ENCODE data around the gene ZNF555.
"Not testable (repeated sequence)": the region's sequence is repeated elsewhere in the genome, so short reads cannot be mapped to it uniquely, and the experiment has no call there.

The ZNF555 gene

GRCh38 chr19:2807379-2808128 is 33.7 kb upstream of the ZNF555 start:
- DNase-seq, result no peak

- no peak for DNase-seq
Measured at GRCh38 chr19:2808129-2808941, 32.9 kb upstream of the ZNF555 start.

GRCh38 chr19:2809387-2810140 is 31.7 kb upstream of the ZNF555 start:
- DNase-seq, result no peak

- no peak for DNase-seq
Measured at GRCh38 chr19:2810141-2811091, 30.9 kb upstream of the ZNF555 start.

- no peak for DNase-seq
Measured at GRCh38 chr19:2811221-2811722, 30.0 kb upstream of the ZNF555 start.

- no peak for DNase-seq
Measured at GRCh38 chr19:2811735-2812413, 29.4 kb upstream of the ZNF555 start.

GRCh38 chr19:2812414-2813234 is 28.7 kb upstream of the ZNF555 start:
- no peak for DNase-seq

- DNase-seq, result no peak
Measured at GRCh38 chr19:2813235-2814160, 27.8 kb upstream of the ZNF555 start.

- no peak for DNase-seq
Measured at GRCh38 chr19:2814426-2814825, 26.8 kb upstream of the ZNF555 start.

- no peak for DNase-seq
Measured at GRCh38 chr19:2815191-2815614, 26.1 kb upstream of the ZNF555 start.

- DNase-seq, result no peak
Measured at GRCh38 chr19:2815923-2816322, 25.4 kb upstream of the ZNF555 start.

GRCh38 chr19:2816641-2817040 is 24.6 kb upstream of the ZNF555 start:
- DNase-seq, result no peak

- not testable (repeated sequence) for DNase-seq
Measured at GRCh38 chr19:2817237-2817829, 23.9 kb upstream of the ZNF555 start.

- DNase-seq, result peak; percentile 97
Measured at GRCh38 chr19:2819540-2820111, 21.6 kb upstream of the ZNF555 start, which contains the start of gene ZNF554. TSS of gene ZNF554 (plus strand) at chr19:2819868. CDS start at chr19:2820072, 204 bp downstream.

GRCh38 chr19:2820112-2820702 is 21.1 kb upstream of the ZNF555 start:
- DNase-seq, result peak; percentile 6

- no peak for DNase-seq
Measured at GRCh38 chr19:2822846-2823245, 18.4 kb upstream of the ZNF555 start.

- no peak for DNase-seq
Measured at GRCh38 chr19:2823646-2824045, 17.6 kb upstream of the ZNF555 start.

- DNase-seq, result no peak
Measured at GRCh38 chr19:2824129-2824528, 17.1 kb upstream of the ZNF555 start.

All from activated naive CD4-positive, alpha-beta T cell treated with Interleukin-2 at 50 U/mL for 16 hours (primary cell).